NT2/D1 (cell line): ENCODE measurements around the gene MAP3K9.

ENCODE experiments used
- DNase-seq: peaks from one replicate; pipeline ENCODE4 v3.0.0-alpha.2; 2011; ENCODE audit warnings: low read depth, low spot score
- H3K27me3 ChIP-seq: 2 replicates; pipeline ENCODE4 v1.6.0; 2011; ENCODE audit warnings: mild to moderate bottlenecking; ENCODE audit not compliant: insufficient read length, insufficient read depth
- H3K36me3 ChIP-seq: 2 replicates; pipeline ENCODE4 v1.6.1; 2011; ENCODE audit warnings: mild to moderate bottlenecking, low read length, mixed read lengths; ENCODE audit not compliant: insufficient read depth, insufficient read length
- H3K4me1 ChIP-seq: 2 replicates; pipeline ENCODE4 v1.5.1; 2011; ENCODE audit not compliant: insufficient read depth, insufficient read length
- H3K4me3 ChIP-seq: 2 replicates; pipeline ENCODE4 v1.5.1; 2011; ENCODE audit warnings: low read depth; ENCODE audit not compliant: insufficient read length
- H3K9ac ChIP-seq: 2 replicates; pipeline ENCODE4 v1.6.0; 2011; ENCODE audit warnings: low read depth; ENCODE audit not compliant: insufficient read length
- H3K9me3 ChIP-seq: 2 replicates; pipeline ENCODE4 v1.5.1; 2011; ENCODE audit warnings: mild to moderate bottlenecking, low read length; ENCODE audit not compliant: insufficient read depth
- SUZ12 ChIP-seq: IDR thresholded peaks from 2 replicates; pipeline ENCODE4 v1.6.1; 2011; ENCODE audit not compliant: insufficient read length, insufficient read depth; ENCODE audit errors: extremely low read depth
- YY1 ChIP-seq: IDR thresholded peaks from 2 replicates; pipeline ENCODE4 v1.6.1; 2011; ENCODE audit not compliant: insufficient read length, insufficient read depth
- ZNF274 ChIP-seq: IDR thresholded peaks from 2 replicates; pipeline ENCODE4 v1.6.1; 2011; ENCODE audit warnings: mild to moderate bottlenecking, low read depth, low read length

MAP3K9 gene

DNA sequence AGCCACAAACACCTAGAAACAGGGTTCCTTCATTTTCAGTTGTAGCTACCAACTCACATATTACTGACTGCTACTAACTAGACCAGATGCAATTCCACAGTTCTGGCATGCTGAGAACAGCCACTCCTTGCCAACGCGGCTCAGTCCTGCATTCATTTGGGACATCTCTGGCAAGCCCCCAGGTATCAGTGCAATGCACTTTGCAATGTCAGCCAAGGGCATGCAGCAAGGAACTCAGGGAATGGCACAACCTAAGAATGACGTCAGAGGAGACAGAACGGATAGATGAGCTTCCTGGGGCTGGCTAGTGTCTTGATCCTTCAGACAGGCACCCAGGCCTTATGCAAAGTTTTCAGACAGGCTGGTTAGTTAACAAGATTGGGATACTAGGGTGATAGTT lies 29.6 kb downstream of the MAP3K9 start:
- no peaks in the 10 kb centered on the region for H3K9me3 ChIP-seq
- no peaks in the 10 kb centered on the region for H3K27me3 ChIP-seq
- no peak overlapping the region for H3K4me3 ChIP-seq
- no peak overlapping the region for H3K9ac ChIP-seq
- peaks cover 3% of the 10 kb centered on the region for H3K36me3 ChIP-seq
- no peaks in the 10 kb centered on the region for H3K4me1 ChIP-seq
- TF ChIP-seq SUZ12 (no peak), ZNF274 (no peak), YY1 (no peak)
- DNase-seq, result no peak

DNA sequence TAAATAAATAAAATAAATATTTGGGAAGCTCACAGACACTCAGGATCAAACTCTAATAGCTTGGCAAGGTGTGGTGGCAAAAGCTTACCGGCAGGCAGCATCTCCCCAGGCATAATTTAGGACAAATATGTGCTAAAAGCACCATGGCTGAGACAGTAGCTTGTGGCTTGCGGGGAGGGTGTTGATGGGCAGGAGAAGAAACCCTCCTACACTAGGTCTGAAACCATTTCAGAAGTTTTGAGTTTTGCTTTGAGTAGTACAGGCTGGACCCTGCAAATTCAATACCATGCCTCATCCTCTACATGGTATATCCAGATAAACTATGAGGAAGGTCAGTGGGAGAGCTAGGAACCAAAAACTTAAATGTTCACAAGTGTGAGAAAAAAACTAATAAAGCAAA lies 33.1 kb downstream of the MAP3K9 start:
- no peak for TF ChIP-seq SUZ12
- Histone ChIP-seq H3K4me3 (no peak overlapping the region), H3K4me1 (peaks cover 5% of the 10 kb centered on the region), H3K9me3 (no peaks in the 10 kb centered on the region), H3K9ac (no peak overlapping the region), H3K27me3 (no peaks in the 10 kb centered on the region), H3K36me3 (no peaks in the 10 kb centered on the region)
- DNase-seq, result no peak

DNA sequence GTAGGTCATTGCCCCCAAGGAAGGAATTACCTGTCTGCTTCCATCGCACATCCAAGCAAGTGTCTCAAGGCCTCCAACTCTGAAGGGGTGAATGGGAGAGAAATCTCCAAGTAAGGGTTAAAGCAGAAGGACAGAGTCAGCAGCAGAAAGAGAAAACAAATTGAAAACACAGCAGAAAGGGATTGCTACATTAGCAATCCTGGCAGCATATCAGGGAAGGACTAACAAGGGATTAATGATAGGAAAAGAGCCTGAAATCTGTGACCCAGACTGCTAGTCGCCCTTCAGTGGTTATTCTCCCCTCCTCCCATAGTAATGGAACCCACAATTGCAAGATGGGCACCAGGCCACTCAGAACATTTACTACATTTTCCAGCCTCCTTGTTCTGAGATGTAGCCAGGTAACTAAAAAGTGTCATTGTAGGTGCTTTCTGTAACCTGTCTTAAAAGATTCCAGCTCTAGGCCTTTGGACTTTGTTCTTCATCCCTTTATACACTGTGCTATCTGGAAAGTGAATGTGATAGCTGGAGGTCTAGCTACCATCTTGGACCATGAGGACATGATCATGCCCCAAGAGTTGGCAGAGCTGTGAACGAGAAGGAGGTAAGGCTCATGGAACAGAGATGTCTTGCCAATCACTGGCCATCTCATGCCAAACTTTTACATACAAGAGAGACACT lies 36.0 kb downstream of the MAP3K9 start:
- Histone ChIP-seq H3K9ac (no peak overlapping the region), H3K36me3 (no peaks in the 10 kb centered on the region), H3K9me3 (no peaks in the 10 kb centered on the region), H3K4me3 (no peak overlapping the region), H3K4me1 (peaks cover 5% of the 10 kb centered on the region), H3K27me3 (no peaks in the 10 kb centered on the region)
- TF ChIP-seq YY1, result no peak
- TF ChIP-seq SUZ12, result no peak
- TF ChIP-seq ZNF274, result no peak
- no peak for DNase-seq

DNA sequence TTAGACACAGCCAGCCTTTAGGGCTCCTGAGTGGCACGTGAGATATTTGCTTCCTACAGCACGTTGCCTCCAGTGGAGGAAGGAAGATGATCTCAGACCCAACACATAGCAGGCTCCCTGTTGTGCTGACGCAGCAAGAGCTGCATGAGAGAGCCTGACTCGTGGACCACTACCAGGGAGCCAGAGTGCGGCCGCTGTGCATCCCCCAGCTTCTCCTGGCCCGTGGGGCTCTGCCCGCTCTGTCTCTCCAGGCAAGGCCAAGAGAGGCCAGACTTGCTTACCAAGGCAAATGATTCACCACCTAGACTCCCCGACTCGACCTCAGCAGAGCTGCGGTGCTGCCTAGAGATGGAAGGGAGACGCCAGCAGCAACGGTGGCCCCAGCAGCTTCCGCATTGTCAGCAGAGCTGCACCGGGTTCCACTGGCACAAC lies 37.5 kb downstream of the MAP3K9 start:
- Histone ChIP-seq H3K4me1 (peaks cover 5% of the 10 kb centered on the region), H3K4me3 (no peak overlapping the region), H3K9me3 (no peaks in the 10 kb centered on the region), H3K36me3 (no peaks in the 10 kb centered on the region), H3K27me3 (no peaks in the 10 kb centered on the region), H3K9ac (no peak overlapping the region)
- TF ChIP-seq ZNF274, result no peak
- TF ChIP-seq SUZ12, result no peak
- TF ChIP-seq YY1, result no peak
- DNase-seq, result no peak

DNA sequence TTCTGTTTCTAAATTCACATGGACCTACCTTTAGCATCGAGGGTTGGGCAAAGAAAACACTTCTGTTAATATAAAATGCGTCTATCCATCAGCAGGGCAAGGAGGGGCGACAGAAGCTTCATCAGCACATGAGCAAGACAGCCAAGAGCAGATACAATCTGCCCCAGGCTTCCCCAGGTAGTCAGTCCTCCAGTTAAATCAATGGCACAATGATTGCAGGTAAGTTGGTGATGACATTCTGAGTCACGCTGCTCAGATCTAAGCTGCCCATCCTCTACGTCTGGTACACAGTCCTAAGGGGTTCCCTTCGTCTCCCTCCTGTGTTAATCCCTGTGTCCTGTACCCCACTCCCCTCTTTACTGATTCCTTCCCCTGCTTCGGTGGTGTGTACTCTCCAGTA lies 38.8 kb downstream of the MAP3K9 start:
- TF ChIP-seq ZNF274 (no peak), SUZ12 (no peak), YY1 (no peak)
- Histone ChIP-seq H3K9ac (no peak overlapping the region), H3K4me3 (no peak overlapping the region), H3K27me3 (no peaks in the 10 kb centered on the region), H3K36me3 (no peaks in the 10 kb centered on the region), H3K9me3 (no peaks in the 10 kb centered on the region), H3K4me1 (peaks cover 5% of the 10 kb centered on the region)
- DNase-seq, result no peak

DNA sequence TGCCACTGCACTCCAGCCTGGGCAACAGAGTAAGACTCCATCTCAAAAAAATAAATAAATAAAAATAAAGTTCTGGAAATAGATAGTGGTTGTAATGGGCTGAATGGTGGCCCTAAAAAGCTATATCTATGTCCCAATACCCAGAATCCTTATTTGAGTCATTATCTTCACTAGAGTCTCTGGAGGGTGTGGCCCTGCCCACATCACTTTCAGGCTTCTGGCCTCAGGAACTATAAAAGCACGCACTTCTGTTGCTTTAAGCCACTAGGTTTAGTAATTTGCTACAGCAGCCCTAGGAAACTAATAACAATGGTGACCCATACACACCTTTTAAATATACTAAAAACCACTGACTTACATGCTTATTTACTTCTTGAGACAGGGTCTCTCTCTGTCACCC lies 49.9 kb downstream of the MAP3K9 start:
- Histone ChIP-seq H3K36me3 (peaks cover 18% of the 10 kb centered on the region), H3K4me1 (no peaks in the 10 kb centered on the region), H3K4me3 (no peak overlapping the region), H3K9me3 (no peaks in the 10 kb centered on the region), H3K9ac (no peak overlapping the region), H3K27me3 (no peaks in the 10 kb centered on the region)
- TF ChIP-seq SUZ12 (no peak), ZNF274 (no peak), YY1 (no peak)
- DNase-seq, result no peak

DNA sequence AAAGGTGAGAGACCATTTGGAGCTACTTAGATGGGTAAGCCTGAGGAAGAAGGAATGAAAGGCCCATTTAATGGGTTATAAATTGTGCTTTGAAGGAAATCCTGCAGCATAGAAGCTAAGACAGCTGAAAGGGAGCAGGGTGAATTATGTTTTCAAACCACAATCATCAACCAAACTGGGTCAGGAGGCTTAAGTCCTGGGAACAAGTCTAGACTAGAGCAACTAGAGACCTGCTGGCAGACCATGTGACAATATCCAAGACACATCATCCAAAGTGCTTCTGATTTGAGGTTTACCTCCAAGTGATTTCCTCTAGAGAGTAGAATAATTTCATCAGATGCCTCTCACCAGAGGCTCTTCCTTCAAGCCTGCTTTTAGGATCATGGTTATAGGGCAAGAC lies 53.7 kb downstream of the MAP3K9 start:
- Histone ChIP-seq H3K4me1 (no peaks in the 10 kb centered on the region), H3K27me3 (no peaks in the 10 kb centered on the region), H3K4me3 (no peak overlapping the region), H3K9ac (no peak overlapping the region), H3K9me3 (no peaks in the 10 kb centered on the region), H3K36me3 (peaks cover 17% of the 10 kb centered on the region)
- no peak for DNase-seq
- no peak for TF ChIP-seq SUZ12
- TF ChIP-seq ZNF274, result no peak
- no peak for TF ChIP-seq YY1

DNA sequence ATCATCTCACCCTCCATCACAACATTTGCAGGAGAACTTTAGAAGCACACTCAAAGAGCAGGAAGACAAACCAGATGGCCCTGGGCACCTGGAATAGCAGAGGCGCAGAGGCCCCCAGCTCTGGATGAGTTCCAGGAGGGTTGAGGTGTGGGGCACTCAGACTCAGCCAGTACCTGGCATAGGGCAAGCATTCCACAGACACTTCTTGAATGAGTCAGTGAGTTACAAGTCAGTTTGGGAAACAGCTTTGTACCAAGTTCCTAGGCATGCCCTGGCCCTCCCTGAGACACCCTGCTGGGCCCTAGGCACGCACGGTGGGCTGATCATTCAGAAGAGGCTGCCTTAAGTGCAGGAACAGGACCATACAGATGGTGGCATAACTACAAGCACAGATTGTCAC lies 54.3 kb downstream of the MAP3K9 start:
- Histone ChIP-seq H3K9ac (no peak overlapping the region), H3K4me3 (no peak overlapping the region), H3K27me3 (no peaks in the 10 kb centered on the region), H3K9me3 (no peaks in the 10 kb centered on the region), H3K36me3 (peaks cover 14% of the 10 kb centered on the region), H3K4me1 (no peaks in the 10 kb centered on the region)
- DNase-seq, result no peak
- no peak for TF ChIP-seq ZNF274
- no peak for TF ChIP-seq SUZ12
- TF ChIP-seq YY1, result no peak
